Liver (tissue), 9 donors: Measurements from ENCODE around the gene TCEA2. TPM values are rescaled to one million over a fixed set of nuclear protein-coding genes. Genes with fewer than 3 reads are reported as not detected.

ENCODE experiments used
- DNase-seq: peaks from one replicate; pipeline ENCODE4 v3.0.0-alpha.2; 2017; ENCODE audit warnings: low spot score
- H3K27ac ChIP-seq, 2 donors: one replicate each; pipeline ENCODE4 v1.7.0; 2013; ENCODE audit warnings: inconsistent platforms in 2 of 2, low read length in 2 of 2, control low read depth in 1 of 2, low read depth in 1 of 2, mild to moderate bottlenecking in 1 of 2
- H3K27me3 ChIP-seq, 4 donors: one replicate each; pipeline versions ENCODE4 v1.6.1 to v1.7.0; 2013; ENCODE audit warnings: low read length in 3 of 4, inconsistent platforms in 1 of 4, mild to moderate bottlenecking in 1 of 4, moderate library complexity in 1 of 4; ENCODE audit not compliant: control insufficient read depth in 4 of 4, insufficient read depth in 4 of 4
- H3K36me3 ChIP-seq, 4 donors: one replicate each; pipeline versions ENCODE4 v1.6.1 to v1.7.0; 2013; ENCODE audit warnings: low read length in 3 of 4, mild to moderate bottlenecking in 3 of 4, low read depth in 1 of 4, moderate library complexity in 1 of 4; ENCODE audit not compliant: control insufficient read depth in 4 of 4, insufficient read depth in 3 of 4
- H3K4me1 ChIP-seq, 4 donors: one replicate each; pipeline versions ENCODE4 v1.6.1 to v1.7.0; 2013; ENCODE audit warnings: low read length in 3 of 4, mild to moderate bottlenecking in 3 of 4, moderate library complexity in 1 of 4; ENCODE audit not compliant: control insufficient read depth in 4 of 4, insufficient read depth in 4 of 4
- H3K4me3 ChIP-seq, 3 donors: one replicate each; pipeline versions ENCODE4 v1.6.1 to v1.7.0; 2013; ENCODE audit warnings: low read length in 3 of 3, control low read depth in 1 of 3, low read depth in 1 of 3, mild to moderate bottlenecking in 1 of 3
- H3K9ac ChIP-seq, 2 donors: one replicate each; pipeline ENCODE4 v1.7.0; 2013; ENCODE audit warnings: low read length in 2 of 2, mild to moderate bottlenecking in 2 of 2, moderate library complexity in 2 of 2, control low read depth in 1 of 2, low read depth in 1 of 2
- H3K9me3 ChIP-seq, 4 donors: one replicate each; pipeline versions ENCODE4 v1.6.1 to v1.7.0; 2013; ENCODE audit warnings: low read length in 3 of 4; ENCODE audit not compliant: control insufficient read depth in 4 of 4
- EGR1 ChIP-seq, 2 donors: IDR thresholded peaks; 2 replicates each; pipeline ENCODE4 v1.6.1; 2016 to 2018; ENCODE audit warnings: antibody characterized with exemption in 2 of 2, low read depth in 2 of 2
- FOXA1 ChIP-seq: IDR thresholded peaks from 2 replicates; pipeline ENCODE4 v1.6.1; 2016; ENCODE audit warnings: antibody characterized with exemption
- FOXA2 ChIP-seq: IDR thresholded peaks from 2 replicates; pipeline ENCODE4 v1.6.1; 2016; ENCODE audit warnings: antibody characterized with exemption
- GABPA ChIP-seq, 2 donors: IDR thresholded peaks in 1 of 2; conservative IDR thresholded peaks in 1 of 2; 2 replicates each; pipeline ENCODE4 v1.6.1; 2016; ENCODE audit warnings: antibody characterized with exemption in 2 of 2, mild to moderate bottlenecking in 1 of 2, moderate library complexity in 1 of 2
- HNF4A ChIP-seq, 2 donors: conservative IDR thresholded peaks; 2 replicates each; pipeline ENCODE4 v1.6.1; 2016; ENCODE audit warnings: antibody characterized with exemption in 2 of 2, mild to moderate bottlenecking in 2 of 2
- HNF4G ChIP-seq: IDR thresholded peaks from 2 replicates; pipeline ENCODE4 v1.6.1; 2016; ENCODE audit warnings: antibody characterized with exemption
- JUND ChIP-seq, 2 donors: IDR thresholded peaks; 2 replicates each; pipeline ENCODE4 v1.6.1; 2016; ENCODE audit warnings: antibody characterized with exemption in 2 of 2
- NR2F2 ChIP-seq: IDR thresholded peaks from 2 replicates; pipeline ENCODE4 v1.6.1; 2016; ENCODE audit warnings: antibody characterized with exemption
- RAD21 ChIP-seq, 2 donors: IDR thresholded peaks; 2 replicates each; pipeline ENCODE4 v1.6.1; 2016; ENCODE audit warnings: antibody characterized with exemption in 2 of 2, mild to moderate bottlenecking in 2 of 2
- RXRA ChIP-seq, 2 donors: IDR thresholded peaks; 2 replicates each; pipeline ENCODE4 v1.6.1; 2017 to 2018; ENCODE audit warnings: antibody characterized with exemption in 2 of 2, mild to moderate bottlenecking in 1 of 2
- SP1 ChIP-seq: IDR thresholded peaks from 2 replicates; pipeline ENCODE4 v1.6.1; 2018; ENCODE audit warnings: antibody characterized with exemption, mild to moderate bottlenecking
- TAF1 ChIP-seq: conservative IDR thresholded peaks from 2 replicates; pipeline ENCODE4 v1.6.1; 2016; ENCODE audit warnings: antibody characterized with exemption, mild to moderate bottlenecking
- YY1 ChIP-seq: IDR thresholded peaks from 2 replicates; pipeline ENCODE4 v1.6.1; 2016; ENCODE audit warnings: antibody characterized with exemption, mild to moderate bottlenecking
- WGBS: extraction: QIAGEN DNeasy Blood & Tissue Kit; methylation state at CpG from one replicate; pipeline ENCODE4 v1.1.7; 2013; 5-methylcytosine and 5-hydroxymethylcytosine counted together
- polyA plus RNA-seq, 2 donors: library from polyadenylated mRNA; stranded (reverse) in 1 of 2; unstranded in 1 of 2; fragments of 200-250 nt in 1 of 2; fragments of >200 nt in 1 of 2; fragmentation: Nextera tagmentation in 1 of 2; extraction: Ambion mirVana in 1 of 2; gene quantifications; one replicate each; pipeline versions ENCODE4 v1.2.1 to v1.2.3, GENCODE V29; 2013 to 2015
- total RNA-seq, 2 donors: library from RNA; depleted of rRNA; stranded (reverse); fragments of >200 nt; gene quantifications; one replicate each; pipeline ENCODE4 v1.2.3, GENCODE V29; 2014
- TF ChIP-seq, protein P1 (sequence below): IDR thresholded peaks from 2 replicates; pipeline ENCODE4 v1.6.1; 2016; ENCODE audit warnings: antibody characterized with exemption, mild to moderate bottlenecking
- TF ChIP-seq, protein P2 (sequence below): IDR thresholded peaks from 2 replicates; pipeline ENCODE4 v1.6.1; 2016; ENCODE audit warnings: antibody characterized with exemption
- TF ChIP-seq, protein P3 (sequence below): IDR thresholded peaks from 2 replicates; pipeline ENCODE4 v1.6.1; 2016; ENCODE audit warnings: antibody characterized with exemption
- TF ChIP-seq, protein P4 (sequence below): IDR thresholded peaks from 2 replicates; pipeline ENCODE4 v1.6.1; 2016; ENCODE audit warnings: antibody characterized with exemption
- TF ChIP-seq, protein P5 (sequence below): fragments of 150-350 bp; IDR thresholded peaks from 2 replicates; pipeline ENCODE4 v1.5.1; 2017; ENCODE audit warnings: improper control_type of control experiment, low read depth, low read length; ENCODE audit not compliant: missing input control
- donor health status: healthy.
- donor health status: healthy.
- donor health status: healthy.
- donor health status: healthy.
- donor health status: healthy.

TCEA2 gene
- total and polyA plus RNA-seq, 4 donors: 4.6 to 22.6 (median 11.8) TPM

DNA sequence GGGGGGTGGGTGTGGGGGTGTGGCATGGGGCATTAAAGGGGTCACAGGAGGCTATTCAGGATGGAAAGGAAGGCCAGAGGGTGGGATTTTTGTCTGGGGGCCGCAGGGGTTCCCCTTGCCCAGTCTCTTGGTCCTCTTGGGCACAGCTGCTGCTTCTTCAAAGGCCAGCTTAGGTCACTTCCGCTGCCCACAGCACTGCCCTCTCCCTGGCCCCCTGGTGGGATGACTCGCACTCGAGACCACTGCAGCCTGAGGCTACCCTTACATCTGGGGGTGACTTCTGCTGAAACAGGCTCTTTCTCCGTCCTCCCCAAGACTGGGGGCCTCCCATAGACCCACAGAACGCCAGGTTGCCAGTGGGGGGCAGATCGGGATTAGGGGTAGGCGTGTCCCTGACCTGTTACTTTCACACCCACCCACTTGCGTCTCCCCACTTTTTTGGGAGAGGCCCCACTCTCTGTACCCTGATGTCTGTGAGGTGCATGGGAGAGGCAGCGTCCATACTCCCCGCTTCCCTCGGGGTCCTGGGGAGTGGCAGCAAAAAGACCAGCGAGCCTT, 19.9 kb downstream of the TCEA2 start:
- no peak for DNase-seq
- 21% methylated on average over 13 of the region's 13 CpGs for WGBS
- Histone ChIP-seq H3K27ac (no peak overlapping the region), H3K4me1 (peaks cover 14 to 34% (median 19%) of the 10 kb centered on the region in 4 donors), H3K27me3 (peaks cover 0 to 6% (median 0%) of the 10 kb centered on the region in 4 donors), H3K9me3 (no peaks in the 10 kb centered on the region), H3K36me3 (no peaks in the 10 kb centered on the region), H3K4me3 (no peak overlapping the region), H3K9ac (no peak overlapping the region)
- TF ChIP-seq, protein P1, sequence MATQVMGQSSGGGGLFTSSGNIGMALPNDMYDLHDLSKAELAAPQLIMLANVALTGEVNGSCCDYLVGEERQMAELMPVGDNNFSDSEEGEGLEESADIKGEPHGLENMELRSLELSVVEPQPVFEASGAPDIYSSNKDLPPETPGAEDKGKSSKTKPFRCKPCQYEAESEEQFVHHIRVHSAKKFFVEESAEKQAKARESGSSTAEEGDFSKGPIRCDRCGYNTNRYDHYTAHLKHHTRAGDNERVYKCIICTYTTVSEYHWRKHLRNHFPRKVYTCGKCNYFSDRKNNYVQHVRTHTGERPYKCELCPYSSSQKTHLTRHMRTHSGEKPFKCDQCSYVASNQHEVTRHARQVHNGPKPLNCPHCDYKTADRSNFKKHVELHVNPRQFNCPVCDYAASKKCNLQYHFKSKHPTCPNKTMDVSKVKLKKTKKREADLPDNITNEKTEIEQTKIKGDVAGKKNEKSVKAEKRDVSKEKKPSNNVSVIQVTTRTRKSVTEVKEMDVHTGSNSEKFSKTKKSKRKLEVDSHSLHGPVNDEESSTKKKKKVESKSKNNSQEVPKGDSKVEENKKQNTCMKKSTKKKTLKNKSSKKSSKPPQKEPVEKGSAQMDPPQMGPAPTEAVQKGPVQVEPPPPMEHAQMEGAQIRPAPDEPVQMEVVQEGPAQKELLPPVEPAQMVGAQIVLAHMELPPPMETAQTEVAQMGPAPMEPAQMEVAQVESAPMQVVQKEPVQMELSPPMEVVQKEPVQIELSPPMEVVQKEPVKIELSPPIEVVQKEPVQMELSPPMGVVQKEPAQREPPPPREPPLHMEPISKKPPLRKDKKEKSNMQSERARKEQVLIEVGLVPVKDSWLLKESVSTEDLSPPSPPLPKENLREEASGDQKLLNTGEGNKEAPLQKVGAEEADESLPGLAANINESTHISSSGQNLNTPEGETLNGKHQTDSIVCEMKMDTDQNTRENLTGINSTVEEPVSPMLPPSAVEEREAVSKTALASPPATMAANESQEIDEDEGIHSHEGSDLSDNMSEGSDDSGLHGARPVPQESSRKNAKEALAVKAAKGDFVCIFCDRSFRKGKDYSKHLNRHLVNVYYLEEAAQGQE: no peak
- TF ChIP-seq, protein P2, sequence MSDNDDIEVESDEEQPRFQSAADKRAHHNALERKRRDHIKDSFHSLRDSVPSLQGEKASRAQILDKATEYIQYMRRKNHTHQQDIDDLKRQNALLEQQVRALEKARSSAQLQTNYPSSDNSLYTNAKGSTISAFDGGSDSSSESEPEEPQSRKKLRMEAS: no peak
- no peak for TF ChIP-seq YY1
- TF ChIP-seq, protein P3, sequence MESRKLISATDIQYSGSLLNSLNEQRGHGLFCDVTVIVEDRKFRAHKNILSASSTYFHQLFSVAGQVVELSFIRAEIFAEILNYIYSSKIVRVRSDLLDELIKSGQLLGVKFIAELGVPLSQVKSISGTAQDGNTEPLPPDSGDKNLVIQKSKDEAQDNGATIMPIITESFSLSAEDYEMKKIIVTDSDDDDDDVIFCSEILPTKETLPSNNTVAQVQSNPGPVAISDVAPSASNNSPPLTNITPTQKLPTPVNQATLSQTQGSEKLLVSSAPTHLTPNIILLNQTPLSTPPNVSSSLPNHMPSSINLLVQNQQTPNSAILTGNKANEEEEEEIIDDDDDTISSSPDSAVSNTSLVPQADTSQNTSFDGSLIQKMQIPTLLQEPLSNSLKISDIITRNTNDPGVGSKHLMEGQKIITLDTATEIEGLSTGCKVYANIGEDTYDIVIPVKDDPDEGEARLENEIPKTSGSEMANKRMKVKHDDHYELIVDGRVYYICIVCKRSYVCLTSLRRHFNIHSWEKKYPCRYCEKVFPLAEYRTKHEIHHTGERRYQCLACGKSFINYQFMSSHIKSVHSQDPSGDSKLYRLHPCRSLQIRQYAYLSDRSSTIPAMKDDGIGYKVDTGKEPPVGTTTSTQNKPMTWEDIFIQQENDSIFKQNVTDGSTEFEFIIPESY: no peak
- TF ChIP-seq, protein P4, sequence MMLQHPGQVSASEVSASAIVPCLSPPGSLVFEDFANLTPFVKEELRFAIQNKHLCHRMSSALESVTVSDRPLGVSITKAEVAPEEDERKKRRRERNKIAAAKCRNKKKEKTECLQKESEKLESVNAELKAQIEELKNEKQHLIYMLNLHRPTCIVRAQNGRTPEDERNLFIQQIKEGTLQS: no peak
- TF ChIP-seq RXRA (IDR thresholded peaks at IDR 0.05): no peak
- no peak for TF ChIP-seq GABPA (IDR thresholded peaks at IDR 0.05 in 1 of 2, conservative IDR thresholded peaks at IDR 0.05 in 1 of 2)
- TF ChIP-seq FOXA1: no peak
- TF ChIP-seq NR2F2: no peak
- no peak for TF ChIP-seq TAF1
- TF ChIP-seq, protein P5, sequence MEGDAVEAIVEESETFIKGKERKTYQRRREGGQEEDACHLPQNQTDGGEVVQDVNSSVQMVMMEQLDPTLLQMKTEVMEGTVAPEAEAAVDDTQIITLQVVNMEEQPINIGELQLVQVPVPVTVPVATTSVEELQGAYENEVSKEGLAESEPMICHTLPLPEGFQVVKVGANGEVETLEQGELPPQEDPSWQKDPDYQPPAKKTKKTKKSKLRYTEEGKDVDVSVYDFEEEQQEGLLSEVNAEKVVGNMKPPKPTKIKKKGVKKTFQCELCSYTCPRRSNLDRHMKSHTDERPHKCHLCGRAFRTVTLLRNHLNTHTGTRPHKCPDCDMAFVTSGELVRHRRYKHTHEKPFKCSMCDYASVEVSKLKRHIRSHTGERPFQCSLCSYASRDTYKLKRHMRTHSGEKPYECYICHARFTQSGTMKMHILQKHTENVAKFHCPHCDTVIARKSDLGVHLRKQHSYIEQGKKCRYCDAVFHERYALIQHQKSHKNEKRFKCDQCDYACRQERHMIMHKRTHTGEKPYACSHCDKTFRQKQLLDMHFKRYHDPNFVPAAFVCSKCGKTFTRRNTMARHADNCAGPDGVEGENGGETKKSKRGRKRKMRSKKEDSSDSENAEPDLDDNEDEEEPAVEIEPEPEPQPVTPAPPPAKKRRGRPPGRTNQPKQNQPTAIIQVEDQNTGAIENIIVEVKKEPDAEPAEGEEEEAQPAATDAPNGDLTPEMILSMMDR: no peak
- no peak for TF ChIP-seq HNF4A (conservative IDR thresholded peaks at IDR 0.05)
- no peak for TF ChIP-seq FOXA2
- TF ChIP-seq SP1: no peak
- TF ChIP-seq HNF4G: no peak
- no peak for TF ChIP-seq RAD21 (IDR thresholded peaks at IDR 0.05)
- no peak for TF ChIP-seq JUND (IDR thresholded peaks at IDR 0.05)
- no peak for TF ChIP-seq EGR1 (IDR thresholded peaks at IDR 0.05; ENCODE audit: low read depth in 2 of 2)
